Skeletal muscle cell (primary cell): ENCODE data around the gene CNTN4.
"Not testable (repeated sequence)": the region's sequence is repeated elsewhere in the genome, so short reads cannot be mapped to it uniquely, and the experiment has no call there.

ENCODE experiments used
- DNase-seq: peaks from one replicate; pipeline ENCODE4 v3.0.0-alpha.2; 2010; ENCODE audit warnings: low read depth
- H3K4me3 ChIP-seq: 2 replicates; pipeline ENCODE4 v1.5.1; 2011; ENCODE audit warnings: low read depth, mild to moderate bottlenecking, control low read depth, low read length, moderate library complexity

CNTN4 gene

GRCh38 chr3:2484162-2485026, 385.7 kb downstream of the CNTN4 start:
- no peak for DNase-seq
- H3K4me3 ChIP-seq, result no peak overlapping the region

- H3K4me3 ChIP-seq, result no peak overlapping the region
- DNase-seq, result no peak
Observed at GRCh38 chr3:2485027-2485375, 386.3 kb downstream of the CNTN4 start.

- H3K4me3 ChIP-seq, result no peak overlapping the region
- no peak for DNase-seq
Observed at GRCh38 chr3:2495746-2496145, 397.1 kb downstream of the CNTN4 start.

GRCh38 chr3:2504912-2505311, 406.2 kb downstream of the CNTN4 start:
- H3K4me3 ChIP-seq, result no peak overlapping the region
- no peak for DNase-seq

- no peak for DNase-seq
- no peak overlapping the region for H3K4me3 ChIP-seq
Observed at GRCh38 chr3:2506776-2507175, 408.1 kb downstream of the CNTN4 start.

GRCh38 chr3:2510591-2511145, 412.0 kb downstream of the CNTN4 start:
- DNase-seq, result no peak
- H3K4me3 ChIP-seq, result no peak overlapping the region

GRCh38 chr3:2511356-2511755, 412.7 kb downstream of the CNTN4 start:
- DNase-seq, result no peak

GRCh38 chr3:2512881-2513280, 414.2 kb downstream of the CNTN4 start:
- H3K4me3 ChIP-seq, result no peak overlapping the region
- no peak for DNase-seq

More at GRCh38 chr3:2511356-2511755, 412.7 kb downstream of the CNTN4 start:
- H3K4me3 ChIP-seq, result no peak overlapping the region

GRCh38 chr3:2513986-2514385, 415.3 kb downstream of the CNTN4 start:
- H3K4me3 ChIP-seq, result no peak overlapping the region
- no peak for DNase-seq

GRCh38 chr3:2516762-2517441, 418.2 kb downstream of the CNTN4 start:
- no peak overlapping the region for H3K4me3 ChIP-seq
- DNase-seq, result no peak

- DNase-seq, result no peak
- no peak overlapping the region for H3K4me3 ChIP-seq
Observed at GRCh38 chr3:2517500-2518172, 419.0 kb downstream of the CNTN4 start.

- H3K4me3 ChIP-seq, result no peak overlapping the region
- DNase-seq, result no peak
Observed at GRCh38 chr3:2523281-2523836, 424.7 kb downstream of the CNTN4 start.

GRCh38 chr3:2525968-2526367, 427.3 kb downstream of the CNTN4 start:
- no peak for DNase-seq
- no peak overlapping the region for H3K4me3 ChIP-seq

- no peak for DNase-seq
- H3K4me3 ChIP-seq, result no peak overlapping the region
Observed at GRCh38 chr3:2526926-2527325, 428.3 kb downstream of the CNTN4 start.

- DNase-seq, H3K4me3 ChIP-seq: not testable (repeated sequence)
Observed at GRCh38 chr3:2527328-2527727, 428.7 kb downstream of the CNTN4 start.

- DNase-seq, H3K4me3 ChIP-seq: not testable (repeated sequence)
Observed at GRCh38 chr3:2534767-2535166, 436.1 kb downstream of the CNTN4 start.

GRCh38 chr3:2535206-2535605, 436.5 kb downstream of the CNTN4 start:
- H3K4me3 ChIP-seq, result no peak overlapping the region
- DNase-seq, result no peak

GRCh38 chr3:2536575-2536974, 437.9 kb downstream of the CNTN4 start:
- H3K4me3 ChIP-seq, result no peak overlapping the region
- DNase-seq, result no peak

GRCh38 chr3:2540115-2540514, 441.4 kb downstream of the CNTN4 start:
- no peak for DNase-seq
- H3K4me3 ChIP-seq, result no peak overlapping the region

GRCh38 chr3:2543247-2543646, 444.6 kb downstream of the CNTN4 start:
- no peak overlapping the region for H3K4me3 ChIP-seq

More at GRCh38 chr3:2543247-2543646, 444.6 kb downstream of the CNTN4 start:
- DNase-seq, result no peak
